ENCODE results near the gene SPATA16. TPM values are rescaled to one million over a fixed set of nuclear protein-coding genes. Genes with fewer than 3 reads are reported as not detected.
"Not testable (repeated sequence)": the region's sequence is repeated elsewhere in the genome, so short reads cannot be mapped to it uniquely, and the experiment has no call there.

The SPATA16 gene
- polyA plus RNA-seq, 3 donors from 2014 or later = not detected

DNA sequence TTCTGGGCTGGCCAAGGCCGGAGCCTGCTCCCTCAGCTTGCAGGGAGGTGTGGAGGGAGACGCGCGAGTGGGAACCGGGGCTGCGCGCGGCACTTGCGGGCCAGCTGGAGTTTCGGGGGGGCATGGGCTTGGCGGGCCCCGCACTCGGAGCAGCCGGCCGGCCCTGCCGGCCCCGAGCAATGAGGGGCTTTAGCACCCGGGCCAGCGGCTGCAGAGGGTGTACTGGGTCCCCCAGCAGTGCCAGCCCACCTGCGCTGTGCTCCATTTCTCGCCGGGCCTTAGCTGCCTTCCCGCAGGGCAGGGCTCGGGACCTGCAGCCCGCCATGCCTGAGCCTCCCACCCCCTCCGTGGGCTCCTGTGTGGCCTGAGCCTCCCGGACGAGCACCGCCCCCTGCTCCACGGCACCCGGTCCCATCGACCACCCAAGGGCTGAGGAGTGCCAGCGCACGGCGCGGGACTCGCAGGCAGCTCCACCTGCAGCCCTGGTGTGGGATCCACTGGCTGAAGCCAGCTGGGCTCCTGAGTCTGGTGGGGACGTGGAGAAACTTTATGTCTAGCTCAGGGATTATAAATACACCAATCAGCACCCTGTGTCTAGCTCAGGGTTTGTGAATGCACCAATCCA is 274.2 kb downstream of the SPATA16 start:
- H3K27me3 Mint-ChIP-seq (ENCODE audit: low read depth in 3 of 3); H3K9me3 Mint-ChIP-seq; H3K4me1 Mint-ChIP-seq; H3K4me3 Mint-ChIP-seq; DNase-seq; H3K36me3 Mint-ChIP-seq; H3K27ac Mint-ChIP-seq: not testable (repeated sequence)

DNA sequence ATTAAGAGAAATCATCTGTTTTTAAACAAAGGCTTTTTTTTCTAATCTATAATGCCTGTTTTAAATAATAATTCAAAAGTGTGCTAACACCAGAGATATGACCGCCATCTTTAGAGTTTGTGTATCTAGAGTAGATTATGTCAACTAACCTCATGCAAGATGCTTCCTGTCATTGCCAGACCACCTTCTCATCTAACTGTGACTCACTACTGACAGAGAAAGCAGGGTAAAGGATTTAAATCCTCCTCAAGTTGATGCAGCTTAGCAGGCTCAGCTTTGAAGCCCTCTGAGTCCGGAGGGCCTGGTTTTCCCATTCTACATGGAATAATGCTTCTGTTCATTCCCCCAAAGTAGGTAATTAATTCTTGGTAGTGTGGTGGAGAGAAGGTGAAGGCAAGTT is 282.0 kb downstream of the SPATA16 start:
- H3K4me1 Mint-ChIP-seq = no peaks in the 10 kb centered on the region
- no peaks in the 10 kb centered on the region for H3K9me3 Mint-ChIP-seq
- no peak overlapping the region for H3K27ac Mint-ChIP-seq
- no peaks in the 10 kb centered on the region for H3K36me3 Mint-ChIP-seq
- DNase-seq = no peak
- H3K4me3 Mint-ChIP-seq = no peak overlapping the region
- peaks cover 0 to 2% (median 2%) of the 10 kb centered on the region in 3 donors for H3K27me3 Mint-ChIP-seq (ENCODE audit: low read depth in 3 of 3)

DNA sequence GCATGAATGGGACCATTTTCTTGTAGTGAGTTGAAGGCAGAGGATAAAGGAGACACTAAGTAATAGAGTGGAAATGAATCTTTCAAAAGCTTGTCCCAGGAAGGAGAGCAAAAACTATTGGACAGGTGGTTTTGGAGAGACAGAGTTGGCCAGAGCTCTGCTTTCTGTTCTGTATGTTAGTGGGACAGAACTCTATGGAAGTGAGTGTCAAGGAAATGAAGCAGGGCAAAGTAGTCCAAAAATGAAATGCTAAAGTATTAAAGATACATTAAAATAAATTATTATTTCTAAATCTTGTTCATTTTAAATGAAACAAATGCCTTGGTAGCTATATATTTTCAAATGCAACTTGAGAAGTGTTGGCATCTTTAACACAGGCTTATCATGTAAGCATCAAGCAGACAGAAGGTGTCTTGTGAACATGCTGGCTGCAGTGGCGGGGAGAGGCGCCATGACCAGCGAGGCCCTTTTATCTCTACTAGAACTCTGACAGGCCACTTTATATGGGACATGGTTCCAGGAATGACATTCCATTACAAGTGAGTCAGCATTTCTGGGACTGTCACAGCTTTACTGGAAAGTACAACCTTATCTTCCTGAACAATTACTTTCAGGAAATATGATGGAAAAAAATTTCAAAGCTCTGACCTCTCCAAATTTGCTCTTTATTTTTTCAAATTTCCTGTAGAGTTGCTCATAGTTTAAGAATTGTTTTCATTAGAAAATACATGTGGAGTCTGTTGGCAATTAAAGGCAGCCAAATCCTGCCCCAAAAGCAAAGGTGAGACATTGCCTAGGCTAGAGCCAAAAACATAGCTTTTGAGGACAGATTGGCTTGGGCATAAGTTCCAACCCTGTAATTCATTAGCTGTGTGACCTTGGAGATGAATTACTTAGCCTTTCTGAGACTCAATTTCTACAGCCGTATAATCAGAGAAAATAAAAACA is 284.0 kb downstream of the SPATA16 start:
- no peaks in the 10 kb centered on the region for H3K4me1 Mint-ChIP-seq
- peaks cover 0 to 2% (median 2%) of the 10 kb centered on the region in 3 donors for H3K27me3 Mint-ChIP-seq (ENCODE audit: low read depth in 3 of 3)
- no peak overlapping the region for H3K4me3 Mint-ChIP-seq
- H3K9me3 Mint-ChIP-seq = no peaks in the 10 kb centered on the region
- H3K36me3 Mint-ChIP-seq = no peaks in the 10 kb centered on the region
- no peak overlapping the region for H3K27ac Mint-ChIP-seq
- DNase-seq = no peak

DNA sequence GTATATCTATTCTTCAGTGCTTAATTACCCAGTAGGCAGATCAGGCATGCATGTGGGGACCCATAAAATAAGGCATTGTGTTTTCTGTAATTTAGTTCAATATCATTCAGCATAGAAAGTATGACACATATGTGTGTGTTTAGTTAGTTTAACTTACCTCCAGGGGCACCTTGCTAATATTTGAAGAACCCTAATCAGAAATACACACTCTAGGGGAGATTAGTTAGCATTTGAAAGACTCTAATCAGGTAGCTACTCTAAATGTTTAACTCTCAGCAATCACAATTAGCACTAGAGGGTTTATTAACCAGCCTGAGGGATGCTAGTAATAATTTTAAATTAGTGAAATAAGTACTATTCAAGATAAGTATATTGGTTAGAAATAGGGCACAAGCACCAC is 286.0 kb downstream of the SPATA16 start:
- Mint-ChIP-seq H3K9me3 (no peaks in the 10 kb centered on the region), H3K36me3 (no peaks in the 10 kb centered on the region), H3K27ac (no peak overlapping the region), H3K27me3 (ENCODE audit: low read depth in 3 of 3) (peaks cover 0 to 2% (median 2%) of the 10 kb centered on the region in 3 donors), H3K4me1 (no peaks in the 10 kb centered on the region), H3K4me3 (no peak overlapping the region)
- DNase-seq = no peak

DNA sequence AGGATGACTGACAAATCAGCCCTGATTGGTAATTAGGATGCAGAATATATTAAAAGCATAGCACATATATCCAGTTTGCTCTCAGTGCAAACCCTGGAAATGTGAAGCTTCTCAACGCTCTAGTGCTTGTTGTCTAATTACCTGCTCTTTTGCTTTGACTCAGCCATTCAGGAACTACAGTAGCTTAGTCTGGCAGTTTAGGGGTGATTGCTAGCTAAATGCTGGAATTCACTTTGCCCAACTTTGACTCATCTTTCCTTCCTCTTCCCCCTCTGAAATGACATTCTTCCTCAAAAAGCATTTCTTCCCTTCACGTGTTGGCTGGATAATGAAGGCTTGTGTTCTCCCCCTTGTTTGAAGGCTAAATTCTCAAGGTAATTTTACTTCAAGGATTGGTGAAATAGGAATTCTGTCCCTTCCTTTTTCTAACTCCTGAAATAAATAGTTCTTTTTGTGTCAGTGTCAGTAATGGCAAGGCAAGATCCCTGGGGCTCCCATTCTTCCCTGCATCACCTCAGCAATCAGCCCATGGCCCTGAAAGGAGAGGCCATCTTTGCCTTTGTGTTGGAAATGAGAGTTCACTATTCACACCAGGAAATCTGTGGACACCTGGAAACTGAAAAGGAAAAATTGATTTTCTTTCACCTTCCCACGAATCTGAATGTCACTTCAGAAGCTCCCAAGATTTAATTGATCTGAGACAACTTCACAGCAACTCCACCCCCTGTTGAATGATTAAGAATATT is 286.9 kb downstream of the SPATA16 start:
- no peaks in the 10 kb centered on the region for H3K4me1 Mint-ChIP-seq
- no peak overlapping the region for H3K4me3 Mint-ChIP-seq
- H3K36me3 Mint-ChIP-seq = no peaks in the 10 kb centered on the region
- no peak overlapping the region for H3K27ac Mint-ChIP-seq
- H3K27me3 Mint-ChIP-seq (ENCODE audit: low read depth in 3 of 3) = peaks cover 0 to 2% (median 1%) of the 10 kb centered on the region in 3 donors
- no peak for DNase-seq
- no peaks in the 10 kb centered on the region for H3K9me3 Mint-ChIP-seq

DNA sequence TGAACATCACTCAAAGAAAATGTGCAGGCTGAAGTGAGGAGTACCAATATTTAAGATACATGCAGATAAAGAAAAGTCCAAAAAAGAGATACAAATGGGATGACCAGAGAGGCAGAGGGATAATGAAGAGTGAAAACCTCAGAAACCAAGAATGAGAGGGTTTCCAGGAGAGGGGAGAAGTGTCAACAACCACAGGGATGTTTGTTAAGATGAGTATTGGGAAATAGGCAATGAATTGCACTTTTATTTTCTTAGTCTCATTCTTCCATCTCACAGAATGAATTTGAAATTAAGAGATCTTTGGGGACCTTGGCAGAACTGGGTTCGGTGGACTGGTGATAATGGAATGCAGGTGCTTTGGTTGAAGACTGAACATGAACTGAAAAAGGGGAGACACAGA is 288.0 kb downstream of the SPATA16 start:
- H3K4me1 Mint-ChIP-seq = no peaks in the 10 kb centered on the region
- H3K4me3 Mint-ChIP-seq = no peak overlapping the region
- no peak overlapping the region for H3K27ac Mint-ChIP-seq
- DNase-seq = no peak
- no peaks in the 10 kb centered on the region for H3K9me3 Mint-ChIP-seq
- no peaks in the 10 kb centered on the region for H3K36me3 Mint-ChIP-seq
- H3K27me3 Mint-ChIP-seq (ENCODE audit: low read depth in 3 of 3) = peaks cover 0 to 3% (median 2%) of the 10 kb centered on the region in 3 donors

DNA sequence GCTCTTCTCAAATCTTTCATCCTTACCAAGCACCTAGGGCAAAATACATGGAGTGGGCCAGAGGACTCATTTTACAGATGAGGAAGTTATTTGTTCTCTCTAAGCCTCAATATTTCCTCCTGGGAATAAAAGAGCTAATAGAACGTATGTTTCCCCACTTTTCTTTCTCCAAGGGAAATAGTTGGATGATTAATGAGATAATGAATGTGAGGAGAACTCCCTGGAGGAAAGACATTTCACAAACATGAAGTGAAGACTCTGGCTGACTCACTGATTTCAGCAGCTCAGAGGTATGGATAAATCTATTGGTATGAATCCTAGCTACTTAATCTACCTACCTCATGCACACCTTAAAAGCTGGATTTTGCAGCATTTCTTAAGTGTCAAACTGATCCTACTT is 292.1 kb downstream of the SPATA16 start:
- H3K4me3 Mint-ChIP-seq = no peak overlapping the region
- H3K4me1 Mint-ChIP-seq = peaks cover 0 to 4% of the 10 kb centered on the region in 2 donors
- no peak overlapping the region for H3K27ac Mint-ChIP-seq
- H3K9me3 Mint-ChIP-seq = no peaks in the 10 kb centered on the region
- peaks cover 0 to 3% (median 2%) of the 10 kb centered on the region in 3 donors for H3K27me3 Mint-ChIP-seq (ENCODE audit: low read depth in 3 of 3)
- H3K36me3 Mint-ChIP-seq = no peaks in the 10 kb centered on the region
- no peak for DNase-seq

DNA sequence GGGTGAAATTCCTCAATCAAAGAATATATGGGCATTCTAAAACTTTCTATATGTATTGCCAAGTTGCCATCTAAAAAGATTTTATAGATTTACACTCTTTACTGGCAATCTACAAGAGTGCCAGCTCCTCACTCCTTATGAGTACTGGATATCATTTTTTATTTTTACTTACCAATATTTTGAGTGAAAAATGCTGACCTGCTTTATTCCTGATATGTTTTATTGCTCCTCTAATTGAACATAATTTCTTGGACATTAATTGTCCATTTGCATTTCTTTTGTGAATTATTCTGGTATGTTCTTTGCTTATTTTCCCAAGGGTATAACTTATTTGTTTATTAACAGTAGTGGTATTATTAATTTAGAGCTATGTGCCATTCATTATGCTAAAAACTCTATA is 293.7 kb downstream of the SPATA16 start:
- H3K4me1 Mint-ChIP-seq = peaks cover 0 to 4% of the 10 kb centered on the region in 2 donors
- H3K27me3 Mint-ChIP-seq (ENCODE audit: low read depth in 3 of 3) = peaks cover 1 to 3% (median 3%) of the 10 kb centered on the region in 3 donors
- no peaks in the 10 kb centered on the region for H3K36me3 Mint-ChIP-seq
- H3K4me3 Mint-ChIP-seq = no peak overlapping the region
- H3K9me3 Mint-ChIP-seq = no peaks in the 10 kb centered on the region
- no peak overlapping the region for H3K27ac Mint-ChIP-seq
- no peak for DNase-seq

DNA sequence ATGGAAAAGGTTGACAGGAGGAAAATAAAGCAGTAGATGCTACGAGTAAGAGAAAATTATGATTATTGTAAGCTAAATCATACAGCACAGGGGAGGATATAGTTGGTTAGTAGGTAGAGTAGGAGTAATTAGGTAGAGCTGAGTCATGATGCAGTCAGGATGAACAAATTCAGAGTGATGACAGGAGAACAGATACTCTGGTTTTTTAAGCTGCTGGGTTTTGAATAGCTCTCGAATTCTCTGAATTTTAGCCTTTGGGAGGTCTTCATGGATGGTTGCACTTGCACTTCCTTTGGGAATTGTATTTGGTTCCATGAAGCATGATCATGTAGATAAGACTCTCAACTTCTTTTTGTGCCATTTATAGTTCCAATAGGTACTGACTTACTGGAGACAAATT is 294.3 kb downstream of the SPATA16 start:
- no peak for DNase-seq
- no peak overlapping the region for H3K27ac Mint-ChIP-seq
- H3K9me3 Mint-ChIP-seq = no peaks in the 10 kb centered on the region
- peaks cover 1 to 9% (median 3%) of the 10 kb centered on the region in 3 donors for H3K27me3 Mint-ChIP-seq (ENCODE audit: low read depth in 3 of 3)
- H3K4me1 Mint-ChIP-seq = peaks cover 0 to 4% of the 10 kb centered on the region in 2 donors
- no peaks in the 10 kb centered on the region for H3K36me3 Mint-ChIP-seq
- no peak overlapping the region for H3K4me3 Mint-ChIP-seq

DNA sequence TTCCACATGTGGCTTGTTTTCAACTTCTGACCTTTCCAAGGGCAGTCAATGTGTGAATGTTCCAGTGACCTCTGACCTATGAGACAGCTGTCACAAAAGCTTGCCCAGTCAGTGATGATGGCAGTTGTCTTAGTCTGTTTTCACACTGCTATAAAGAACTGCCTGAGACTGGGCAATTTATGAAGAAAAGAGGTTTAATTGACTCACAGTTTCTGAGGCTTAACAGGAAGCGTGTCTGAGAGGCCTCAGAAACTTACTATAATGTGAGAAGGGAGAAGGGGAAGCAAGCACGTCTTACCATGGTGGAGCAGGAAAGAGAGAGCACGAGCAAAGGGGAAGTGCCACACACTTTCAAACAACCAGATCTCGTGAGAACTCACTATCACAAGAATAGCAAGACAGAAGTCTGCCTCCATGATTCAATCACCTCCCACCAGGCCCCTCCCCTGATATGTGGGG is 294.9 kb downstream of the SPATA16 start:
- Mint-ChIP-seq H3K27ac (no peak overlapping the region), H3K4me1 (peaks cover 0 to 4% of the 10 kb centered on the region in 2 donors), H3K9me3 (no peaks in the 10 kb centered on the region), H3K4me3 (no peak overlapping the region), H3K27me3 (ENCODE audit: low read depth in 3 of 3) (peaks cover 2 to 9% (median 3%) of the 10 kb centered on the region in 3 donors), H3K36me3 (no peaks in the 10 kb centered on the region)
- no peak for DNase-seq

DNA sequence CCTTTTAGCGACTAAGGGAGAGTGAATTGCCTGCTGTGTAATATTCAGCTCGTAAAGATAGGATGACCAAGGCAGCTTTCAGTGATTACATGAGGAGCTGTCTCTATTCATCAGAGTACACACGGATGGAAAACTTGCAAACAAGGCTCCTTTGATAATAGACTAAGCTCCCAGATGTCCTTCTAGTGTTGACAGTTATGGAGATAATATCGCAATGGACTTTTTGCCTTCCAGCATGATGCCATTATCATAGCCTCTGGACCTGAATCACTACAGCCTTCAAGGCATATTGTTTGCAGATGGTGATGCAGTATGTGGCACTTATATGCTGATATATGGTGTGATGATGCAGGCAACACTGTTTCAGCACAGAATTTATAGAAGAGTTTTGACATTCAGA is 296.6 kb downstream of the SPATA16 start:
- Mint-ChIP-seq H3K27me3 (ENCODE audit: low read depth in 3 of 3) (peaks cover 3 to 9% (median 3%) of the 10 kb centered on the region in 3 donors), H3K4me1 (peaks cover 0 to 4% of the 10 kb centered on the region in 2 donors), H3K27ac (no peak overlapping the region), H3K4me3 (no peak overlapping the region), H3K36me3 (no peaks in the 10 kb centered on the region), H3K9me3 (no peaks in the 10 kb centered on the region)
- no peak for DNase-seq

DNA sequence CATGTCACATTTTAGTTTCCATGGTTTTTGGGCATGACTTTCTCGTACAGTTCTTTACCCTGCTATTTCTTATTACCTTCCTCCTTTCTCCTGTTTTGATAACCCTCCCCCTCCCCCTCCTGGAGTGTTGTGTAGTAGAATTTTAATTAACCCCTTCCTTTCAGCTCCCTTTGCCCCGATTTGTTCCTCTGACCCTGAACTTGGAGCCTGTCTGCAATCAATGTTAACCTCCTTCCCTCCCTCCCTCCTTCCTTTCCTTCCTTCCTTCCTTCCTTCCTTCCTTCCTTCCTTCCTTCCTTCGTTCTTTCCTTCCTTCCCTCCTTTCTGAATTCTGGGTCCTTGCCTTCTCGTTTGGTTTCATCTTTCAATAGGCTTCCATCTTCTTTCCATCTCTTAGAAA is 300.1 kb downstream of the SPATA16 start:
- H3K27ac Mint-ChIP-seq = no peak overlapping the region
- H3K4me1 Mint-ChIP-seq = peaks cover 0 to under 1% of the 10 kb centered on the region in 2 donors
- peaks cover 0 to 2% (median 0%) of the 10 kb centered on the region in 6 donors for H3K9me3 Mint-ChIP-seq
- DNase-seq = no peak
- peaks cover 0 to 11% (median 3%) of the 10 kb centered on the region in 3 donors for H3K27me3 Mint-ChIP-seq (ENCODE audit: low read depth in 3 of 3)
- no peak overlapping the region for H3K4me3 Mint-ChIP-seq
- no peaks in the 10 kb centered on the region for H3K36me3 Mint-ChIP-seq

DNA sequence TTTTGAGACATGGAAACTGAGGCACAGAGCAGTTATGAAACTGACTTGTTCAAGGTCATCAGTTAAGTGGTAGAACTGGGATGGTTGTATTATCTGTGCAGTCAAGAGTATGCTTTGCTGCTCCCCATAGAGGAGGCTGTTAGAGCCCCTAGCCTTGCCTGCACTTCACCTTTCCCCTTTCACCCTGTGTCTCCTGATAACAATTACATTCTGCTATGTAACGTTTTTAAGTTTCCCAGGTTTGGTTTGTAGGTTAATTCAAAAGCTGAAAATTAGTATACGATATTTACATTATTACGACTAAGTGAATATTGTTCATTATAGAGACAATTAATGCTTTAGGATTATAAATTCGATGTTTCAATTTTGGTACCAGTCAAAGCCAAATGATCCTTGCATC is 300.6 kb downstream of the SPATA16 start:
- Mint-ChIP-seq H3K27ac (no peak overlapping the region), H3K27me3 (ENCODE audit: low read depth in 3 of 3) (peaks cover 0 to 11% (median 3%) of the 10 kb centered on the region in 3 donors), H3K4me3 (no peak overlapping the region), H3K36me3 (no peaks in the 10 kb centered on the region), H3K4me1 (no peaks in the 10 kb centered on the region), H3K9me3 (peaks cover 0 to 2% (median 0%) of the 10 kb centered on the region in 6 donors)
- no peak for DNase-seq

DNA sequence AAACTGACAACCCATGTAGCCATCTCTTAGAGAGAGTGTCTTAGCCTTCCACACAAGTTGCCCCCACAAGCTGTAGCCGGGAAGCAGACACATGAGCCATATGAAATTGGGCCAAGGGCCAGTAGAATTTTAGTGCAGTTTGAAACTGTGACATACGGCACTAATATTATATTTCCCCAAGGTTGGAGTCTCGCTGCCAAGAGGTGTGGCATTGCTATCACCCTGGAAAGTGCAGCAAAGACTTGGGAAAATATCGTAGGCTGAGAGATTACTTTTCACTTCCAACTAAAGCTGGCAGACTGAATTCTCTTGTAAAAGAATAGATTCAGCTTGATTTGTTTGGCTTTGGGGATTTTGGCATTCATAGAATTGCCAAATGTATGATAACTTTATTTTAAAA is 301.4 kb downstream of the SPATA16 start:
- no peaks in the 10 kb centered on the region for H3K4me1 Mint-ChIP-seq
- no peak overlapping the region for H3K4me3 Mint-ChIP-seq
- H3K36me3 Mint-ChIP-seq = no peaks in the 10 kb centered on the region
- H3K27ac Mint-ChIP-seq = no peak overlapping the region
- peaks cover 0 to 2% (median 0%) of the 10 kb centered on the region in 6 donors for H3K9me3 Mint-ChIP-seq
- peaks cover 0 to 11% (median 3%) of the 10 kb centered on the region in 3 donors for H3K27me3 Mint-ChIP-seq (ENCODE audit: low read depth in 3 of 3)
- DNase-seq = no peak

Data from immature natural killer cell (primary cell).